K562 (cell line): ENCODE measurements around the gene RNF19B. TPM values are rescaled to one million over a fixed set of nuclear protein-coding genes. Genes with fewer than 3 reads are reported as not detected.

Source experiments
- ATAC-seq: fragments of 200-7000 bp; cut with Tn5 transposase; 3 replicates; pipeline ENCODE4 v1.9.1; 2020; ENCODE audit warnings: moderate library complexity
- BruUV-seq: library from RNA; stranded (reverse); fragments of 400-500 nt; replicated peaks from 2 replicates; lab custom pipeline; 2021; lab: Mats Ljungman, UMichigan
- CTCF ChIA-PET: fragments of 300-600 bp; formaldehyde crosslinking; extraction: SDS; loops from one replicate; lab custom pipeline; 2021; ENCODE audit warnings: low intra/inter-chr PET ratio; lab: Yijun Ruan, JAX
- POLR2A ChIA-PET: fragments of 300-600, 350-650 bp; sonication (Branson Sonifier 250); formaldehyde crosslinking; extraction: SDS; loops from one replicate; lab custom pipeline; 2021; ENCODE audit warnings: antibody characterized with exemption, inconsistent platforms; lab: Yijun Ruan, JAX
- DNase-seq, 4 experiments: peaks; one replicate each; pipeline versions ENCODE4 v3.0.0 to v3.0.0-alpha.2; 2011 to 2018; ENCODE audit warnings: low spot score in 3 of 4, mixed read lengths in 3 of 4; ENCODE audit errors: extremely low read depth in 1 of 4
- FAIRE-seq: peaks from 2 replicates; lab custom pipeline; 2011; peaks lifted over from hg19 to GRCh38; lab: Jason Lieb, UNC
- H2AFZ ChIP-seq: 2 replicates; pipeline ENCODE4 v1.6.0; 2011; ENCODE audit warnings: low read depth, low read length, control low read depth, inconsistent platforms
- H3K27ac ChIP-seq: fragments of 200-600 bp; 3 replicates; pipeline ENCODE4 v1.8.0; 2011; ENCODE audit warnings: low read depth, mild to moderate bottlenecking, control low read depth, inconsistent platforms, low read length, moderate library complexity, mixed read lengths; ENCODE audit errors: extremely low read depth
- H3K27me3 ChIP-seq, 2 experiments: fragments of 300-600 bp in 1 of 2; 2 replicates in 1 of 2; 3 replicates in 1 of 2; pipeline versions ENCODE4 v1.6.0 to v1.8.0; 2011; ENCODE audit warnings: inconsistent platforms in 2 of 2, low read length in 2 of 2, mild to moderate bottlenecking in 1 of 2, mixed read lengths in 1 of 2, moderate library complexity in 1 of 2; ENCODE audit not compliant: control insufficient read depth in 2 of 2, insufficient read depth in 2 of 2
- H3K36me3 ChIP-seq: fragments of 300-600 bp; 3 replicates; pipeline ENCODE4 v1.8.0; 2011; ENCODE audit warnings: mild to moderate bottlenecking, low read length, inconsistent platforms; ENCODE audit not compliant: control insufficient read depth, insufficient read depth
- H3K4me1 ChIP-seq, 2 experiments: fragments of 200-600 bp in 1 of 2; replicated peaks in 1 of 2; 2 replicates in 1 of 2; 3 replicates in 1 of 2; pipeline versions ENCODE4 v1.5.1 to v1.8.0; 2011; ENCODE audit warnings: inconsistent platforms in 2 of 2, low read length in 2 of 2, mild to moderate bottlenecking in 1 of 2, mixed read lengths in 1 of 2, moderate library complexity in 1 of 2; ENCODE audit not compliant: control insufficient read depth in 2 of 2, insufficient read depth in 2 of 2
- H3K4me2 ChIP-seq: 2 replicates; pipeline ENCODE4 v1.6.1; 2011; ENCODE audit warnings: low read length, control low read depth, inconsistent platforms, mixed read lengths; ENCODE audit not compliant: insufficient read depth
- H3K4me3 ChIP-seq: fragments of 200-600 bp; sonication (generic), shearing (Covaris generic); 2 replicates; pipeline ENCODE4 v1.5.1; 2016; ENCODE audit warnings: control low read depth, inconsistent platforms
- H3K79me2 ChIP-seq: fragments of 200-600 bp; 3 replicates; pipeline ENCODE4 v1.8.0; 2011; ENCODE audit warnings: low read length, inconsistent platforms; ENCODE audit not compliant: control insufficient read depth, insufficient read depth
- H3K9ac ChIP-seq, 2 experiments: 2 replicates each; pipeline versions ENCODE4 v1.6.0 to v1.6.1; 2011; ENCODE audit warnings: low read depth in 2 of 2, low read length in 2 of 2, control low read depth in 1 of 2, inconsistent platforms in 1 of 2, mild to moderate bottlenecking in 1 of 2, mixed read lengths in 1 of 2; ENCODE audit not compliant: insufficient read depth in 1 of 2
- H3K9me1 ChIP-seq: one replicate; pipeline ENCODE4 v1.6.0; 2011; ENCODE audit warnings: inconsistent platforms, mild to moderate bottlenecking, low read length, moderate library complexity; ENCODE audit not compliant: control insufficient read depth, insufficient read depth
- H3K9me3 ChIP-seq: replicated peaks from 2 replicates; pipeline ENCODE4 v1.5.1; 2011; ENCODE audit warnings: low read depth, low read length, inconsistent platforms; ENCODE audit not compliant: control insufficient read depth, insufficient read depth
- H4K20me1 ChIP-seq: replicated peaks from 2 replicates; pipeline ENCODE4 v1.6.1; 2011; ENCODE audit warnings: low read length, inconsistent platforms, mixed read lengths; ENCODE audit not compliant: control insufficient read depth, insufficient read depth
- CTBP1 ChIP-seq: fragments of 450-650 bp; IDR thresholded peaks from 2 replicates; pipeline ENCODE4 v1.6.1; 2016; ENCODE audit warnings: borderline replicate concordance
- KLF1 ChIP-seq: fragments of 450-650 bp; IDR thresholded peaks from 2 replicates; pipeline ENCODE4 v1.6.1; 2016; ENCODE audit warnings: missing genetic modification characterization, missing compliant biosample characterization
- PHF20 ChIP-seq: fragments of 450-650 bp; IDR thresholded peaks from 2 replicates; pipeline ENCODE4 v1.6.1; 2018; ENCODE audit not compliant: partially characterized antibody
- RHOXF2B ChIP-seq: fragments of 250-450 bp; sonication (Bioruptor Pico); conservative IDR thresholded peaks from 2 replicates; pipeline ENCODE4 v1.5.1; 2021
- ZNF224 ChIP-seq: sonication (generic); formaldehyde crosslinking; IDR thresholded peaks from 2 replicates; pipeline ENCODE4 v1.8.0; 2022; ENCODE audit warnings: mild to moderate bottlenecking, missing genetic modification reagents
- WGBS: fragments of 100-300 bp; shearing (Covaris generic); methylation state at CpG from one replicate; pipeline ENCODE4 v1.1.6; 2016; ENCODE audit warnings: low coverage, mixed read lengths; ENCODE audit not compliant: insufficient coverage; ENCODE audit errors: missing lambda C conversion rate; 5-methylcytosine and 5-hydroxymethylcytosine counted together
- in situ Hi-C: fragments of 300-500 bp; cut with MboI; formaldehyde crosslinking; loops from 4 replicates; pipeline ENCODE4 v1.15.0; 2018; ENCODE audit warnings: inconsistent platforms, mixed read lengths
- intact Hi-C: fragments of 100-400 bp; cut with micrococcal nuclease; formaldehyde crosslinking; loops from 2 replicates; pipeline ENCODE4 v1.14.2; 2022
- polyA plus RNA-seq, 8 experiments: library from polyadenylated mRNA; depleted of rRNA in 4 of 8; stranded (reverse) in 5 of 8; unstranded in 3 of 8; fragments of >200 nt; fragmentation: Nextera tagmentation in 2 of 8; fragmentation: Illumina TruSeq in 1 of 8; extraction: Ambion mirVana in 2 of 8; extraction: Trizol in 1 of 8; gene quantifications; 2 replicates each; pipeline versions ENCODE4 v1.2.1 to v1.2.3, GENCODE V29; 2011 to 2014; ENCODE audit warnings: inconsistent platforms in 1 of 8, missing spikeins in 1 of 8
- total RNA-seq, 7 experiments: library from RNA; depleted of rRNA in 6 of 7; stranded (reverse); fragments of >200 nt in 6 of 7; fragmentation: Illumina TruSeq in 2 of 7; extraction: Trizol in 2 of 7; gene quantifications; 2 replicates each; pipeline versions ENCODE4 v1.2.1 to v1.2.3, GENCODE V29; 2011 to 2021; ENCODE audit warnings: low replicate concordance in 1 of 7
- TF ChIP-seq, protein P1 (sequence below): fragments of 250-450 bp; sonication (Bioruptor Pico); IDR thresholded peaks from 2 replicates; pipeline ENCODE4 v1.8.0; 2021; ENCODE audit warnings: moderate library complexity, mild to moderate bottlenecking, inconsistent platforms
- TF ChIP-seq, protein P2 (sequence below): fragments of 450-650 bp; formaldehyde crosslinking; IDR thresholded peaks from 2 replicates; pipeline ENCODE4 v1.4.0; 2022; ENCODE audit warnings: mild to moderate bottlenecking, moderate library complexity
- TF ChIP-seq, protein P3 (sequence below), 2 experiments: IDR thresholded peaks in 1 of 2; conservative IDR thresholded peaks in 1 of 2; 2 replicates each; pipeline ENCODE4 v1.6.1; 2016; ENCODE audit warnings: low read depth in 2 of 2, mild to moderate bottlenecking in 1 of 2, missing compliant biosample characterization in 1 of 2, missing genetic modification characterization in 1 of 2, moderate library complexity in 1 of 2
- TF ChIP-seq, protein P4 (sequence below): sonication (generic); formaldehyde crosslinking; IDR thresholded peaks from 2 replicates; pipeline ENCODE4 v1.8.0; 2022; ENCODE audit warnings: mild to moderate bottlenecking, missing genetic modification reagents, borderline replicate concordance
- TF ChIP-seq, protein P5 (sequence below): fragments of 450-650 bp; IDR thresholded peaks from 2 replicates; pipeline ENCODE4 v1.6.1; 2016

Gene RNF19B
- total and polyA plus RNA-seq, 9 of the 15 experiments (the other 6 are each of a cell fraction or from before 2014, with no cell fraction given): 2.6 to 14.9 (median 10.1) TPM

DNA sequence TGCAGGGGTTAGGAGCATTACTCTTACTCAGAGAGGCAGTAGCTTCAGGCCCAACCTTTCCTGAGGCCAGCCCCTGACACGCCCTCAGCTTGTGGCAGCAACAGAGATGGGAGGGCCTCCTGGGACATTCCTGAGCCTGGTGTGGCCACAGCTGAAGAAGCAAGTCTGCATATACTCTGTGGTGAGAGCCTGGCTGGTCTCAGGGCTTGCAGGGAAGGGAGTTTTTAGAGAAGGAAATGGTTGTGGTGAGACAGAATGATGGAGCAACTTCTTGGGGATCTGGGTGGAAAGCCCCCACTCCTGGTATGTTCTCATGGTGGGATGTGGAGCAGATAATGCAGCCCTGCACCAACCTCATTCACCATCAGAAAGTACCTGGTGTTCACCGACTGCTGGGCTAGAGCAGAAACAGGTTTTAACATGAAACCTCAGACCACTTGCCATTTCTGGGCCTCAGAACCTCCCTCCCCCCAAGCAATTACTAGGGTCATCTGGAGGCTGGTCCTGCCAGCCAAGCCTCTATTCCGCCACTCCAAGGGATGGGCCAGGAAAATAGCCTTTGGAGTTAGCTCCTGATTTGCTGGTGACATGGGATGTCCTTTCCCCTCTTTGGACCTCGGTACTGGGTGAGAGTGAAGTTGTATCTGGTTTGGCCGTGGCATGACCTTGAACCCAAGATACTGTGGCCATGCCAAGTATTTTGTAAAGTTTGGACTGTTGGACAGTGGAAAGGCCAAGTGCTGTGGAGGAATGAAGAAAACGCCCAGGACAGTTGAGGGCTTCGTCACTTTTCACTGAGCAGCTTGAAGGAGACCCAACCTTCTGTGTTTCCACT is 28.1 kb upstream of the RNF19B start:
- ChIA-PET POLR2A (interaction anchor here (0.6 to 7.1 kb wide), 10 partner anchors 9 to 174 kb away, joined by 3 to 95 read pairs (median 4); partner anchors contain the start of gene RNF19B), CTCF (no interaction called here)
- Histone ChIP-seq H3K4me1 (peaks cover 15 to 22% of the 10 kb centered on the region in 2 experiments), H3K4me2 (no peak overlapping the region), H3K79me2 (no peaks in the 10 kb centered on the region), H3K9ac (peak overlapping the region in 1 of 2 experiments; percentile 57; a peak in 1 of 4 replicates), H3K9me1 (no peaks in the 10 kb centered on the region), H3K36me3 (no peaks in the 10 kb centered on the region), H3K27me3 (no peaks in the 10 kb centered on the region), H3K27ac (no peak overlapping the region), H4K20me1 (peaks cover 1% of the 10 kb centered on the region), H3K9me3 (no peaks in the 10 kb centered on the region), H2AFZ (no peak overlapping the region), H3K4me3 (no peak overlapping the region)
- peak; percentile 60 for FAIRE-seq
- no TSS peak for BruUV-seq
- intact Hi-C loops: no loop called here
- WGBS: 46% methylated on average over 7 of the region's 7 CpGs
- peak; percentile 88 for ATAC-seq
- peak; percentile 63 to 77 (median 66) for DNase-seq
- in situ Hi-C loops: no loop called here
- TF ChIP-seq PHF20: no peak
- TF ChIP-seq CTBP1: peak; percentile 75; the same call in 1 of the 2 replicates
- no peak for TF ChIP-seq ZNF224 (CRISPR knock-in tag)
- TF ChIP-seq, protein P1, sequence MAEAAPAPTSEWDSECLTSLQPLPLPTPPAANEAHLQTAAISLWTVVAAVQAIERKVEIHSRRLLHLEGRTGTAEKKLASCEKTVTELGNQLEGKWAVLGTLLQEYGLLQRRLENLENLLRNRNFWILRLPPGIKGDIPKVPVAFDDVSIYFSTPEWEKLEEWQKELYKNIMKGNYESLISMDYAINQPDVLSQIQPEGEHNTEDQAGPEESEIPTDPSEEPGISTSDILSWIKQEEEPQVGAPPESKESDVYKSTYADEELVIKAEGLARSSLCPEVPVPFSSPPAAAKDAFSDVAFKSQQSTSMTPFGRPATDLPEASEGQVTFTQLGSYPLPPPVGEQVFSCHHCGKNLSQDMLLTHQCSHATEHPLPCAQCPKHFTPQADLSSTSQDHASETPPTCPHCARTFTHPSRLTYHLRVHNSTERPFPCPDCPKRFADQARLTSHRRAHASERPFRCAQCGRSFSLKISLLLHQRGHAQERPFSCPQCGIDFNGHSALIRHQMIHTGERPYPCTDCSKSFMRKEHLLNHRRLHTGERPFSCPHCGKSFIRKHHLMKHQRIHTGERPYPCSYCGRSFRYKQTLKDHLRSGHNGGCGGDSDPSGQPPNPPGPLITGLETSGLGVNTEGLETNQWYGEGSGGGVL (CRISPR knock-in tag): no peak
- TF ChIP-seq, protein P2, sequence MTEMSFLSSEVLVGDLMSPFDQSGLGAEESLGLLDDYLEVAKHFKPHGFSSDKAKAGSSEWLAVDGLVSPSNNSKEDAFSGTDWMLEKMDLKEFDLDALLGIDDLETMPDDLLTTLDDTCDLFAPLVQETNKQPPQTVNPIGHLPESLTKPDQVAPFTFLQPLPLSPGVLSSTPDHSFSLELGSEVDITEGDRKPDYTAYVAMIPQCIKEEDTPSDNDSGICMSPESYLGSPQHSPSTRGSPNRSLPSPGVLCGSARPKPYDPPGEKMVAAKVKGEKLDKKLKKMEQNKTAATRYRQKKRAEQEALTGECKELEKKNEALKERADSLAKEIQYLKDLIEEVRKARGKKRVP: no peak
- 0 out of 2 replicates have a peak, but pooled peaks have one; percentile 12 for TF ChIP-seq RHOXF2B (CRISPR knock-in tag)
- TF ChIP-seq, protein P3, sequence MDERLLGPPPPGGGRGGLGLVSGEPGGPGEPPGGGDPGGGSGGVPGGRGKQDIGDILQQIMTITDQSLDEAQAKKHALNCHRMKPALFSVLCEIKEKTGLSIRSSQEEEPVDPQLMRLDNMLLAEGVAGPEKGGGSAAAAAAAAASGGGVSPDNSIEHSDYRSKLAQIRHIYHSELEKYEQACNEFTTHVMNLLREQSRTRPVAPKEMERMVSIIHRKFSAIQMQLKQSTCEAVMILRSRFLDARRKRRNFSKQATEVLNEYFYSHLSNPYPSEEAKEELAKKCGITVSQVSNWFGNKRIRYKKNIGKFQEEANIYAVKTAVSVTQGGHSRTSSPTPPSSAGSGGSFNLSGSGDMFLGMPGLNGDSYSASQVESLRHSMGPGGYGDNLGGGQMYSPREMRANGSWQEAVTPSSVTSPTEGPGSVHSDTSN (CRISPR knock-in tag; IDR thresholded peaks at IDR 0.05; ENCODE audit: low read depth): no peak
- TF ChIP-seq, protein P3 (tag; conservative IDR thresholded peaks at IDR 0.05; ENCODE audit: low read depth): 0 out of 2 replicates have a peak, but pooled peaks have one; percentile 23
- TF ChIP-seq, protein P4, sequence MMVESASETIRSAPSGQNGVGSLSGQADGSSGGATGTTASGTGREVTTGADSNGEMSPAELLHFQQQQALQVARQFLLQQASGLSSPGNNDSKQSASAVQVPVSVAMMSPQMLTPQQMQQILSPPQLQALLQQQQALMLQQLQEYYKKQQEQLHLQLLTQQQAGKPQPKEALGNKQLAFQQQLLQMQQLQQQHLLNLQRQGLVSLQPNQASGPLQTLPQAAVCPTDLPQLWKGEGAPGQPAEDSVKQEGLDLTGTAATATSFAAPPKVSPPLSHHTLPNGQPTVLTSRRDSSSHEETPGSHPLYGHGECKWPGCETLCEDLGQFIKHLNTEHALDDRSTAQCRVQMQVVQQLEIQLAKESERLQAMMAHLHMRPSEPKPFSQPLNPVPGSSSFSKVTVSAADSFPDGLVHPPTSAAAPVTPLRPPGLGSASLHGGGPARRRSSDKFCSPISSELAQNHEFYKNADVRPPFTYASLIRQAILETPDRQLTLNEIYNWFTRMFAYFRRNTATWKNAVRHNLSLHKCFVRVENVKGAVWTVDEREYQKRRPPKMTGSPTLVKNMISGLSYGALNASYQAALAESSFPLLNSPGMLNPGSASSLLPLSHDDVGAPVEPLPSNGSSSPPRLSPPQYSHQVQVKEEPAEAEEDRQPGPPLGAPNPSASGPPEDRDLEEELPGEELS (CRISPR knock-in tag): 0 out of 2 replicates have a peak, but pooled peaks have one; percentile 15
- peak; percentile 70; the same call in 1 of the 2 replicates for TF ChIP-seq KLF1 (tag)
- TF ChIP-seq, protein P5, sequence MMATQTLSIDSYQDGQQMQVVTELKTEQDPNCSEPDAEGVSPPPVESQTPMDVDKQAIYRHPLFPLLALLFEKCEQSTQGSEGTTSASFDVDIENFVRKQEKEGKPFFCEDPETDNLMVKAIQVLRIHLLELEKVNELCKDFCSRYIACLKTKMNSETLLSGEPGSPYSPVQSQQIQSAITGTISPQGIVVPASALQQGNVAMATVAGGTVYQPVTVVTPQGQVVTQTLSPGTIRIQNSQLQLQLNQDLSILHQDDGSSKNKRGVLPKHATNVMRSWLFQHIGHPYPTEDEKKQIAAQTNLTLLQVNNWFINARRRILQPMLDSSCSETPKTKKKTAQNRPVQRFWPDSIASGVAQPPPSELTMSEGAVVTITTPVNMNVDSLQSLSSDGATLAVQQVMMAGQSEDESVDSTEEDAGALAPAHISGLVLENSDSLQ: 0 out of 2 replicates have a peak, but pooled peaks have one; percentile 23
